Hematopoietic multipotent progenitor cell treated with erythropoietin and hydrocortisone succinate and interleukin-3 and kit ligand, for 15 days (in vitro differentiated cells): ENCODE measurements around the gene GFRAL.
"Not testable (repeated sequence)": the region's sequence is repeated elsewhere in the genome, so short reads cannot be mapped to it uniquely, and the experiment has no call there.

Source experiments
- DNase-seq: peaks from one replicate; pipeline ENCODE4 v3.0.0-alpha.2; 2015; ENCODE audit warnings: low spot score

Gene GFRAL

GRCh38 chr6:55327169-55327568, at the start of gene GFRAL:
Gene GFRAL, plus strand, starts transcription at chr6:55327469. Its CDS starts 86 bp downstream, at chr6:55327555.
- no peak for DNase-seq

GRCh38 chr6:55277646-55278045, 49.6 kb upstream of the GFRAL start:
- no peak for DNase-seq

GRCh38 chr6:55281215-55281614, 46.1 kb upstream of the GFRAL start:
- DNase-seq: no peak

GRCh38 chr6:55282115-55282514, 45.2 kb upstream of the GFRAL start:
- no peak for DNase-seq

GRCh38 chr6:55286824-55287223, 40.4 kb upstream of the GFRAL start:
- DNase-seq: no peak

- no peak for DNase-seq
Measured at GRCh38 chr6:55290736-55291135, 36.5 kb upstream of the GFRAL start.

- no peak for DNase-seq
Measured at GRCh38 chr6:55293116-55293515, 34.2 kb upstream of the GFRAL start.

GRCh38 chr6:55297214-55297613, 30.1 kb upstream of the GFRAL start:
- not testable (repeated sequence) for DNase-seq

GRCh38 chr6:55299286-55299985, 27.8 kb upstream of the GFRAL start:
- DNase-seq: no peak

- DNase-seq: no peak
Measured at GRCh38 chr6:55304747-55305146, 22.5 kb upstream of the GFRAL start.

- no peak for DNase-seq
Measured at GRCh38 chr6:55319961-55320695, 7.1 kb upstream of the GFRAL start.

GRCh38 chr6:55320696-55321086, 6.6 kb upstream of the GFRAL start:
- DNase-seq: no peak

GRCh38 chr6:55377150-55377549, 49.9 kb downstream of the GFRAL start:
- no peak for DNase-seq

- DNase-seq: no peak
Measured at GRCh38 chr6:55379471-55379870, 52.2 kb downstream of the GFRAL start.

GRCh38 chr6:55379895-55380294, 52.6 kb downstream of the GFRAL start:
- DNase-seq: no peak

GRCh38 chr6:55388211-55388610, 60.9 kb downstream of the GFRAL start:
- DNase-seq: no peak

- no peak for DNase-seq
Measured at GRCh38 chr6:55395871-55396270, 68.6 kb downstream of the GFRAL start.

- no peak for DNase-seq
Measured at GRCh38 chr6:55397986-55398385, 70.7 kb downstream of the GFRAL start.

- DNase-seq: no peak
Measured at GRCh38 chr6:55399351-55399750, 72.1 kb downstream of the GFRAL start.

- no peak for DNase-seq
Measured at GRCh38 chr6:55405474-55406235, 78.4 kb downstream of the GFRAL start.

GRCh38 chr6:55410674-55411073, 83.4 kb downstream of the GFRAL start:
- no peak for DNase-seq

- DNase-seq: no peak
Measured at GRCh38 chr6:55423933-55424332, 96.7 kb downstream of the GFRAL start.
